ACC112 (cell line): ENCODE results near the gene ERVW-1.
"Not testable (repeated sequence)": the region's sequence is repeated elsewhere in the genome, so short reads cannot be mapped to it uniquely, and the experiment has no call there.

Source experiments
- H2AFZ ChIP-seq: fragments of 200-600 bp; sonication (generic); one replicate; pipeline ENCODE4 v1.6.0; 2017; ENCODE audit warnings: antibody characterized with exemption, low read length; ENCODE audit not compliant: unreplicated experiment
- H3K27ac ChIP-seq: fragments of 200-600 bp; sonication (generic); 2 replicates; pipeline ENCODE4 v1.5.1; 2014; ENCODE audit warnings: low read depth, mild to moderate bottlenecking, antibody characterized with exemption, low read length, moderate library complexity
- H3K27me3 ChIP-seq: fragments of 200-600 bp; sonication (generic); 2 replicates; pipeline ENCODE4 v1.6.1; 2014; ENCODE audit warnings: mild to moderate bottlenecking, antibody characterized with exemption, low read length, moderate library complexity, mixed read lengths; ENCODE audit not compliant: insufficient read depth
- H3K36me3 ChIP-seq: fragments of 200-600 bp; sonication (generic); 2 replicates; pipeline ENCODE4 v1.6.1; 2016; ENCODE audit warnings: mild to moderate bottlenecking, antibody characterized with exemption, low read length, moderate library complexity, mixed read lengths; ENCODE audit not compliant: insufficient read depth
- H3K4me1 ChIP-seq: fragments of 200-600 bp; sonication (generic); one replicate; pipeline ENCODE4 v1.6.1; 2016; ENCODE audit warnings: low read length, mixed read lengths; ENCODE audit not compliant: insufficient read depth, unreplicated experiment, control insufficient read depth
- H3K4me3 ChIP-seq: fragments of 200-600 bp; sonication (generic); 2 replicates; pipeline ENCODE4 v1.5.1; 2014; ENCODE audit warnings: mild to moderate bottlenecking, low read depth, low read length
- H3K79me2 ChIP-seq: fragments of 200-600 bp; sonication (generic); one replicate; pipeline ENCODE4 v1.6.0; 2016; ENCODE audit warnings: low read length; ENCODE audit not compliant: control insufficient read depth, unreplicated experiment, insufficient read depth

ERVW-1 gene

GRCh38 chr7:92473989-92474388 lies 3.8 kb downstream of the ERVW-1 start:
- not testable (repeated sequence) for H3K27me3 ChIP-seq, H3K27ac ChIP-seq, H3K4me3 ChIP-seq, H3K79me2 ChIP-seq, H3K36me3 ChIP-seq, H2AFZ ChIP-seq, H3K4me1 ChIP-seq

DNA sequence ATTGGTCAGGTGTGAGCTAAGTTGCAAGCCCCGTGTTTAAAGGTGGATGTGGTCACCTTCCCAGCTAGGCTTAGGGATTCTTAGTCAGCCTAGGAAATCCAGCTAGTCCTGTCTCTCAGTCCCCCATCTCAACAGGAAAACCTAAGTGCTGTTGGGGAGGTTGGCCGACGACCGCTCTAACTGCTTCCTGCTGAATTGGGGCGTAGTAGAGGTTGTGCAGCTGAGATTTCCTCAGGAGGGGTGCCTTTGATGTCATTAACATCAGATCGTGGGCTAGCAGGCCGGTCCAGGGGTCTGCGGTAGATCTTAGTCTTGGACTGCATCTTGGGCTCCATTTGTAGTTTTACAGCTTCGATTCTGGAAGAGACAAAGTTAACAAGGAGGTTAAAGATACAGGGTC lies 9.2 kb downstream of the ERVW-1 start:
- not testable (repeated sequence) for H3K36me3 ChIP-seq, H2AFZ ChIP-seq, H3K27ac ChIP-seq, H3K4me1 ChIP-seq, H3K4me3 ChIP-seq, H3K27me3 ChIP-seq, H3K79me2 ChIP-seq

- H3K36me3 ChIP-seq, result peaks cover 3% of the 10 kb centered on the region; the same call in 1 of the 2 replicates
Measured at GRCh38 chr7:92466682-92467081, 11.1 kb downstream of the ERVW-1 start.

DNA sequence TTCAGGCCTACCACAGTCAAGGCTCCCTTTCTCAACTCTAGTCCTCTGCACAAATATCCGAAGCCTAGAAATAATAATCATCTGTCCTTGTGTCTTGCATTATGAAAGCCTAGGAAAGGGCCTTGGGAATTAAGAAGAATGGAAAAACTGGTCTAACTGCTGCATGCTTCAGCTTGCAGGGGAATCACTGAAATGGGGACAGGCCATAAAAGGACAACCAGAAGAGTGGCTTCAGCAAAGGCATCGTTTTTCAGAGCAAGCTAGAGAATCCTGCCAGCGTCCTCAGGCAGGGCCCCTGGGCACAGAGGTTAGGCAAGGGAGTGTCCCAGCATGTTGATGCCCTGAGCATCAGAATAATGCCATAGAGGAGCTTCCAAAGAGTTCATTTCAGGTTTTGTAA lies 13.2 kb downstream of the ERVW-1 start:
- H3K4me3 ChIP-seq, result no peak overlapping the region
- no peaks in the 10 kb centered on the region for H3K27me3 ChIP-seq
- H3K4me1 ChIP-seq, result peaks cover 6% of the 10 kb centered on the region
- H3K27ac ChIP-seq, result no peak overlapping the region
- H2AFZ ChIP-seq, result no peak overlapping the region
- no peaks in the 10 kb centered on the region for H3K79me2 ChIP-seq
- peaks cover 3% of the 10 kb centered on the region; the same call in 1 of the 2 replicates for H3K36me3 ChIP-seq

More at GRCh38 chr7:92466682-92467081, 11.1 kb downstream of the ERVW-1 start:
- Histone ChIP-seq H2AFZ (no peak overlapping the region), H3K27me3 (no peaks in the 10 kb centered on the region), H3K27ac (no peak overlapping the region), H3K79me2 (no peaks in the 10 kb centered on the region), H3K4me1 (no peaks in the 10 kb centered on the region), H3K4me3 (no peak overlapping the region)

DNA sequence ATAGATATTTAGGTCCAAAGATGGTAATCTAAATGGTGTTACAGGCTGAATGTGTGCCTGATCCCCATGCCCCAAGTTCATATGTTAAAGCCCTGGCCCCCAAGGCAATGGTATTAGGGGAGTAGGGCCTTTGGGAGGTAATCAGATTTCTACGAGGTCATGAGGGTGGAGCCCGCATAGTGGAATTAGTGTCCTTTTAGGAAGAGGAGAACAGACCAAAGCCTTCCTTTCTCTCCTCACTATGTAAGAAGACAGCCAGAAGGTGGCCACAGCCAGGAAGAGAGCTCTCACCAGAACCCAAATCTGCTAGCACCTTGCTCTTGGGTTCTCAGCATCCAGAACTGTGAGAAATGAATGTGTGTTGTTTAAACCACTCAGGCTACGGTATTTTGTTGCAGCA lies 15.2 kb downstream of the ERVW-1 start:
- no peak overlapping the region for H3K4me3 ChIP-seq
- H3K4me1 ChIP-seq, result peaks cover 6% of the 10 kb centered on the region
- H2AFZ ChIP-seq, result no peak overlapping the region
- H3K79me2 ChIP-seq, result no peaks in the 10 kb centered on the region
- no peak overlapping the region for H3K27ac ChIP-seq
- H3K27me3 ChIP-seq, result no peaks in the 10 kb centered on the region
- peaks cover 3% of the 10 kb centered on the region; the same call in 1 of the 2 replicates for H3K36me3 ChIP-seq

GRCh38 chr7:92461027-92462003 lies 16.4 kb downstream of the ERVW-1 start:
- no peaks in the 10 kb centered on the region for H3K79me2 ChIP-seq
- H3K36me3 ChIP-seq, result no peaks in the 10 kb centered on the region
- H3K4me1 ChIP-seq, result peaks cover 7% of the 10 kb centered on the region
- H3K27me3 ChIP-seq, result no peaks in the 10 kb centered on the region
- peak overlapping the region; percentile 3; the same call in 1 of the 2 replicates for H3K27ac ChIP-seq
- H3K4me3 ChIP-seq, result peak overlapping the region; percentile 10
- H2AFZ ChIP-seq, result peak overlapping the region; percentile 76

- Histone ChIP-seq H3K4me1 (peaks cover 9% of the 10 kb centered on the region), H3K27me3 (no peaks in the 10 kb centered on the region), H3K36me3 (peaks cover 6% of the 10 kb centered on the region), H3K4me3 (no peak overlapping the region), H3K79me2 (no peaks in the 10 kb centered on the region), H3K27ac (no peak overlapping the region), H2AFZ (no peak overlapping the region)
Measured at GRCh38 chr7:92460510-92460909, 17.2 kb downstream of the ERVW-1 start.

DNA sequence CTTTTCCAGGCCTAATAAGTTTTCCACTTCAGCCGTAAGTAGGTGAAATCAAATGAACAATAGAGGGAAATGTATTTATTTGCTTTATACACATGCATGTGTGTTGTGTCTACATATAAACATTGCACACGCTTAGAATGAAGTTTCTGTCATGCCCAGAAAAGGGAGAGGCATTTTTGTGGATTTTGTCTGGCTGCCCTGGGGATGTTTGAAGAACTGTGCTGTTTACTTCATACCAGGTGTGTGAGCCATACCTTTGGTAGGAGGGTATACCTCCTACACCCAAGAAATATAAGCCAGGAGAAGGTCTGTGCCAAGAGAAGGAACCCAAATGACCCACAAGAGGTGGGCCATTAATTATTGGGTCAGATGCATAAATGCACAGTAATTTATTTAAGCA lies 17.6 kb downstream of the ERVW-1 start:
- Histone ChIP-seq H2AFZ (no peak overlapping the region), H3K4me3 (no peak overlapping the region), H3K27ac (no peak overlapping the region), H3K27me3 (no peaks in the 10 kb centered on the region), H3K79me2 (no peaks in the 10 kb centered on the region), H3K4me1 (peaks cover 9% of the 10 kb centered on the region), H3K36me3 (peaks cover 9% of the 10 kb centered on the region)

DNA sequence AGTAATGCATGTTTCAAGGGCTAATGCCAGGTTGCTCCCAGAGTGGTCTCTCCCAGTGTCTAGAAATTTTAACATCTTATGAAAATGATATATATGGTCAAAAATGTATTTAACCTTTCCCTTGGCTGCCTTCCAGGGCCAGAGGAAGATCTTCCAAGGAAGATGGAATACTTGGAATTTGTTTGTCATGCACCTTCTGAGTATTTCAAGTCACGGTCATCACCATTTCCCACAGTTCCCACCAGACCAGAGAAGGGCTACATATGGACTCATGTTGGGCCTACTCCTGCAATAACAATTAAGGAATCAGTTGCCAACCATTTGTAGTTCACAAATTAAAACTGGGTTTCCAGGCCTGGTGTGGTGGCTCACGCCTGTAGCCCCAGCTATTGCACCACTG lies 21.5 kb downstream of the ERVW-1 start:
- no peak overlapping the region for H2AFZ ChIP-seq
- no peaks in the 10 kb centered on the region for H3K27me3 ChIP-seq
- H3K79me2 ChIP-seq, result no peaks in the 10 kb centered on the region
- H3K27ac ChIP-seq, result no peak overlapping the region
- peaks cover 36% of the 10 kb centered on the region for H3K36me3 ChIP-seq
- no peak overlapping the region for H3K4me3 ChIP-seq
- H3K4me1 ChIP-seq, result peaks cover 7% of the 10 kb centered on the region

- Histone ChIP-seq H2AFZ (no peak overlapping the region), H3K4me1 (peaks cover 5% of the 10 kb centered on the region), H3K36me3 (peaks cover 47% of the 10 kb centered on the region), H3K79me2 (peaks cover 13% of the 10 kb centered on the region), H3K4me3 (no peak overlapping the region), H3K27ac (no peak overlapping the region), H3K27me3 (no peaks in the 10 kb centered on the region)
Measured at GRCh38 chr7:92451645-92452044, 26.1 kb downstream of the ERVW-1 start.

DNA sequence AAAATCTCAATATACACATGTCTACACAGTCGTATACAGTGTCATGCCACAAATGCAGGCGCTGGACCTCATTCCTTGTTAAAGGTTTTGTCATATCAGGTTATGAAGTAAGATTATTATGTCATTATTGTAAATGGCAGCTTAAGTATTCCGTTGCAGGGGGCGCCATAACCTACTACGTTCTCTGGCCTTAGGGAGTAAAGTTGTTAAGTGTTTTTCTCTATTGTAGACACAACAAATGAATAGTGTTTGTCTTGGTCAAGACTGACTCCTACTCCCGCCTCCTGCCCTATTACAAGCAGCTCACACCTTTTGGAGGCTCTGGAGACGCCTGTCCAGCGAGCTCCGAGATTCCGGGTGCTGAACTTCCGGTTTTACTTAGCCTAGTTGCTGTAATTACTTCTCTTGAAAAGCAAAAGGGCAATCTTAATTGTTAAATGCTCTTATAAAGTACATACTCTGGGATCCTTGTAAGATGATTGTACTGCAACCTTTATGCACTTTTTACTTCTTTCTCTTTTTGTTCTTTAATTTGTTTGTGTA lies 29.5 kb downstream of the ERVW-1 start:
- H2AFZ ChIP-seq, result peak overlapping the region; percentile 65

More for the DNA sequence above, 29.5 kb downstream of the ERVW-1 start:
- Histone ChIP-seq H3K36me3 (peaks cover 25% of the 10 kb centered on the region), H3K4me3 (peak overlapping the region; percentile 84), H3K4me1 (peaks cover 3% of the 10 kb centered on the region), H3K27me3 (no peaks in the 10 kb centered on the region), H3K27ac (no peak overlapping the region), H3K79me2 (peaks cover 13% of the 10 kb centered on the region)
